ENCODE results near the gene TEAD1. TPM values are rescaled to one million over a fixed set of nuclear protein-coding genes. Genes with fewer than 3 reads are reported as not detected.
A peak's percentile ranks its signal among the peaks of the same experiment; 100 is the strongest.

The TEAD1 gene
- total and polyA plus RNA-seq, 9 of the 15 experiments (the other 6 are each of a cell fraction or from before 2014, with no cell fraction given), result 1.7 to 17.7 (median 10.8) TPM

GRCh38 chr11:12724301-12725054 lies 50.3 kb downstream of the TEAD1 start (continued):
- TF ChIP-seq, protein P1, sequence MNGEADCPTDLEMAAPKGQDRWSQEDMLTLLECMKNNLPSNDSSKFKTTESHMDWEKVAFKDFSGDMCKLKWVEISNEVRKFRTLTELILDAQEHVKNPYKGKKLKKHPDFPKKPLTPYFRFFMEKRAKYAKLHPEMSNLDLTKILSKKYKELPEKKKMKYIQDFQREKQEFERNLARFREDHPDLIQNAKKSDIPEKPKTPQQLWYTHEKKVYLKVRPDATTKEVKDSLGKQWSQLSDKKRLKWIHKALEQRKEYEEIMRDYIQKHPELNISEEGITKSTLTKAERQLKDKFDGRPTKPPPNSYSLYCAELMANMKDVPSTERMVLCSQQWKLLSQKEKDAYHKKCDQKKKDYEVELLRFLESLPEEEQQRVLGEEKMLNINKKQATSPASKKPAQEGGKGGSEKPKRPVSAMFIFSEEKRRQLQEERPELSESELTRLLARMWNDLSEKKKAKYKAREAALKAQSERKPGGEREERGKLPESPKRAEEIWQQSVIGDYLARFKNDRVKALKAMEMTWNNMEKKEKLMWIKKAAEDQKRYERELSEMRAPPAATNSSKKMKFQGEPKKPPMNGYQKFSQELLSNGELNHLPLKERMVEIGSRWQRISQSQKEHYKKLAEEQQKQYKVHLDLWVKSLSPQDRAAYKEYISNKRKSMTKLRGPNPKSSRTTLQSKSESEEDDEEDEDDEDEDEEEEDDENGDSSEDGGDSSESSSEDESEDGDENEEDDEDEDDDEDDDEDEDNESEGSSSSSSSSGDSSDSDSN (IDR thresholded peaks at IDR 0.05; ENCODE audit: borderline replicate concordance in 1 of 2, low read depth in 2 of 2, low read length in 2 of 2), result no peak
- TF ChIP-seq, protein P2, sequence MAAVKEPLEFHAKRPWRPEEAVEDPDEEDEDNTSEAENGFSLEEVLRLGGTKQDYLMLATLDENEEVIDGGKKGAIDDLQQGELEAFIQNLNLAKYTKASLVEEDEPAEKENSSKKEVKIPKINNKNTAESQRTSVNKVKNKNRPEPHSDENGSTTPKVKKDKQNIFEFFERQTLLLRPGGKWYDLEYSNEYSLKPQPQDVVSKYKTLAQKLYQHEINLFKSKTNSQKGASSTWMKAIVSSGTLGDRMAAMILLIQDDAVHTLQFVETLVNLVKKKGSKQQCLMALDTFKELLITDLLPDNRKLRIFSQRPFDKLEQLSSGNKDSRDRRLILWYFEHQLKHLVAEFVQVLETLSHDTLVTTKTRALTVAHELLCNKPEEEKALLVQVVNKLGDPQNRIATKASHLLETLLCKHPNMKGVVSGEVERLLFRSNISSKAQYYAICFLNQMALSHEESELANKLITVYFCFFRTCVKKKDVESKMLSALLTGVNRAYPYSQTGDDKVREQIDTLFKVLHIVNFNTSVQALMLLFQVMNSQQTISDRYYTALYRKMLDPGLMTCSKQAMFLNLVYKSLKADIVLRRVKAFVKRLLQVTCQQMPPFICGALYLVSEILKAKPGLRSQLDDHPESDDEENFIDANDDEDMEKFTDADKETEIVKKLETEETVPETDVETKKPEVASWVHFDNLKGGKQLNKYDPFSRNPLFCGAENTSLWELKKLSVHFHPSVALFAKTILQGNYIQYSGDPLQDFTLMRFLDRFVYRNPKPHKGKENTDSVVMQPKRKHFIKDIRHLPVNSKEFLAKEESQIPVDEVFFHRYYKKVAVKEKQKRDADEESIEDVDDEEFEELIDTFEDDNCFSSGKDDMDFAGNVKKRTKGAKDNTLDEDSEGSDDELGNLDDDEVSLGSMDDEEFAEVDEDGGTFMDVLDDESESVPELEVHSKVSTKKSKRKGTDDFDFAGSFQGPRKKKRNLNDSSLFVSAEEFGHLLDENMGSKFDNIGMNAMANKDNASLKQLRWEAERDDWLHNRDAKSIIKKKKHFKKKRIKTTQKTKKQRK (IDR thresholded peaks at IDR 0.05; ENCODE audit: borderline replicate concordance, low read depth, low read length), result no peak
- TF ChIP-seq, protein P3, sequence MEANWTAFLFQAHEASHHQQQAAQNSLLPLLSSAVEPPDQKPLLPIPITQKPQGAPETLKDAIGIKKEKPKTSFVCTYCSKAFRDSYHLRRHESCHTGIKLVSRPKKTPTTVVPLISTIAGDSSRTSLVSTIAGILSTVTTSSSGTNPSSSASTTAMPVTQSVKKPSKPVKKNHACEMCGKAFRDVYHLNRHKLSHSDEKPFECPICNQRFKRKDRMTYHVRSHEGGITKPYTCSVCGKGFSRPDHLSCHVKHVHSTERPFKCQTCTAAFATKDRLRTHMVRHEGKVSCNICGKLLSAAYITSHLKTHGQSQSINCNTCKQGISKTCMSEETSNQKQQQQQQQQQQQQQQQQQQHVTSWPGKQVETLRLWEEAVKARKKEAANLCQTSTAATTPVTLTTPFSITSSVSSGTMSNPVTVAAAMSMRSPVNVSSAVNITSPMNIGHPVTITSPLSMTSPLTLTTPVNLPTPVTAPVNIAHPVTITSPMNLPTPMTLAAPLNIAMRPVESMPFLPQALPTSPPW (CRISPR knock-in tag; IDR thresholded peaks at IDR 0.05), result peak; percentile 20; the same call in 1 of the 2 replicates
- no peak for TF ChIP-seq NCOA1 (IDR thresholded peaks at IDR 0.05; ENCODE audit: low read depth)
- no peak for TF ChIP-seq SNAPC5 (CRISPR knock-in tag; IDR thresholded peaks at IDR 0.05)
- TF ChIP-seq FOSL1 (tag; conservative IDR thresholded peaks at IDR 0.05), result peak; percentile 96
- no peak for TF ChIP-seq CC2D1A (IDR thresholded peaks at IDR 0.05)
- TF ChIP-seq, protein P4, sequence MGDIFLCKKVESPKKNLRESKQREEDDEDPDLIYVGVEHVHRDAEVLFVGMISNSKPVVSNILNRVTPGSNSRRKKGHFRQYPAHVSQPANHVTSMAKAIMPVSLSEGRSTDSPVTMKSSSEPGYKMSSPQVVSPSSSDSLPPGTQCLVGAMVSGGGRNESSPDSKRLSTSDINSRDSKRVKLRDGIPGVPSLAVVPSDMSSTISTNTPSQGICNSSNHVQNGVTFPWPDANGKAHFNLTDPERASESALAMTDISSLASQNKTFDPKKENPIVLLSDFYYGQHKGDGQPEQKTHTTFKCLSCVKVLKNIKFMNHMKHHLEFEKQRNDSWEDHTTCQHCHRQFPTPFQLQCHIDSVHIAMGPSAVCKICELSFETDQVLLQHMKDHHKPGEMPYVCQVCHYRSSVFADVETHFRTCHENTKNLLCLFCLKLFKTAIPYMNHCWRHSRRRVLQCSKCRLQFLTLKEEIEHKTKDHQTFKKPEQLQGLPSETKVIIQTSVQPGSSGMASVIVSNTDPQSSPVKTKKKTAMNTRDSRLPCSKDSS (IDR thresholded peaks at IDR 0.05; ENCODE audit: low read depth, partially characterized antibody), result no peak
- no peak for TF ChIP-seq PML (IDR thresholded peaks at IDR 0.05; ENCODE audit: low read length)
- TF ChIP-seq NELFE (IDR thresholded peaks at IDR 0.05; ENCODE audit: insufficient read depth, insufficient read length), result no peak
- TF ChIP-seq, protein P5, sequence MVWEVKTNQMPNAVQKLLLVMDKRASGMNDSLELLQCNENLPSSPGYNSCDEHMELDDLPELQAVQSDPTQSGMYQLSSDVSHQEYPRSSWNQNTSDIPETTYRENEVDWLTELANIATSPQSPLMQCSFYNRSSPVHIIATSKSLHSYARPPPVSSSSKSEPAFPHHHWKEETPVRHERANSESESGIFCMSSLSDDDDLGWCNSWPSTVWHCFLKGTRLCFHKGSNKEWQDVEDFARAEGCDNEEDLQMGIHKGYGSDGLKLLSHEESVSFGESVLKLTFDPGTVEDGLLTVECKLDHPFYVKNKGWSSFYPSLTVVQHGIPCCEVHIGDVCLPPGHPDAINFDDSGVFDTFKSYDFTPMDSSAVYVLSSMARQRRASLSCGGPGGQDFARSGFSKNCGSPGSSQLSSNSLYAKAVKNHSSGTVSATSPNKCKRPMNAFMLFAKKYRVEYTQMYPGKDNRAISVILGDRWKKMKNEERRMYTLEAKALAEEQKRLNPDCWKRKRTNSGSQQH (CRISPR knock-in tag; IDR thresholded peaks at IDR 0.05), result no peak
- no peak for TF ChIP-seq LCOR (CRISPR knock-in tag; IDR thresholded peaks at IDR 0.05)
- no peak for TF ChIP-seq WHSC1 (IDR thresholded peaks at IDR 0.05; ENCODE audit: low read length)
- no peak for TF ChIP-seq ZNF212 (CRISPR knock-in tag; IDR thresholded peaks at IDR 0.05)
- TF ChIP-seq THRA (IDR thresholded peaks at IDR 0.05), result no peak
